GM12873 (cell line): Measurements from ENCODE around the gene ST3GAL5.

ENCODE experiments used
- CTCF ChIP-seq: IDR thresholded peaks from 2 replicates; pipeline ENCODE4 v1.5.1; 2012; ENCODE audit warnings: low read depth, mild to moderate bottlenecking, moderate library complexity, low read length, control low read depth; ENCODE audit not compliant: insufficient read depth; ENCODE audit errors: missing control alignments

ST3GAL5 gene

GRCh38 chr2:85790032-85790431 is 98.8 kb downstream of the ST3GAL5 start:
- TF ChIP-seq CTCF, result no peak

- no peak for TF ChIP-seq CTCF
Observed at GRCh38 chr2:85789271-85789670, 99.5 kb downstream of the ST3GAL5 start.

- TF ChIP-seq CTCF, result no peak
Observed at GRCh38 chr2:85788603-85789002, 100.2 kb downstream of the ST3GAL5 start.

GRCh38 chr2:85787981-85788340 is 100.8 kb downstream of the ST3GAL5 start:
- TF ChIP-seq CTCF, result no peak

GRCh38 chr2:85787282-85787980 is 101.4 kb downstream of the ST3GAL5 start:
- TF ChIP-seq CTCF, result no peak
